ENCODE measurements around the gene SCGB1D1.

Gene SCGB1D1

DNA sequence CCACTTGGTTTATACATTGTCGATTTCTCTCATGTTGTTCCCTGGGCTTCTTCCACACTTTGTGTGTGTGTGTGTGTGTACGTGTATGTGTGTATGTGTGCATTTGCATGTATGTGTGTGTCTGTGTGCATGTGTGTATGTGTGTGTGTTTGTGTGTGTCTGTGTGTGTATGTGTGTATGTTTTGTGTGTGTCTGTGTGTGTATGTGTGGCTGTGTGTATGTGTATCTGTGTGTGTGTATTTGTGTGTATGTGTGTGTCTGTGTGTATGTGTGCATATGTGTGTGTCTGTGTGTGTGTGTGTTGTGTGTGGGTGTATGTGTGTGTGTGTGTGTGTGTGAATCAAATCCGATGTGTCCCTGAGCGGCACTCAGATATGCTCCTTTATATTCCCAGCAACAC, 47.5 kb downstream of the SCGB1D1 start:
- no peak for DNase-seq

DNA sequence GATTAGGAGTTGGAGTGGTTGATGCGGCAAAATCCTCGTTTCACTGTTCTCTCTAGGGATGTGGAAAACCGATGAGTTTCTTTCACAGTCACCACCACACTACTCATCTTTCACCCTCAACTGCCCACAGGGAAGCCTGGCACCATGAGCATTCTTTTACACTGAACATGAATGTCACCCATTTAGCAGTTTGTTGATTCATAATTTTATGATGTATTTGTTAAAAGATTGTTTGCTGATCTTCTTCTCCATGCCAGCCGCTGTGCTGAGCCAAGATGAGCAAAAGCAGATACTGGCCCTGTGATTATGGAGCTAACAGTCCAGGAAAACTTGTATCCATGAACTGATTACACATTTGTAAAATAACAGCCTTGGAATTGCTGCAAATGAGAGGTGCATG, 48.1 kb downstream of the SCGB1D1 start:
- no peak for DNase-seq

DNA sequence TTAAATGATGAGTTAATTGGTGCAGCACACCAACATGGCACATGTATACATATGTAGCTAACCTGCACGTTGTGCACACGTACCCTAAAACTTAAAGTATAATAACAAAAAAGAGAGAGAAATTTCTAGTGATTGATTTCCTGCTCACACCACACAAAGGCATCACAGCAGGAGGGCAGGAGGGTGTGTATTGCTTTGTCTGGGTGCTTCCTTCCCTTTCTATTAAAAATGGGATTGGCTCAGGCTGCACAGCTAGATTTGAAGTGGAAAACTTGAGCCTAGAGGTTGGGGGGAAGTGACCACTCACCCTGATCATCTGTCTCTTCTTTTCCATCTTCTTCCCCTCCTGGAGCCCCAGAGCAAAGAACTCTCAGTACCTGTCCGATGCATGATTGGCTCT, 51.1 kb downstream of the SCGB1D1 start:
- DNase-seq, result no peak

DNA sequence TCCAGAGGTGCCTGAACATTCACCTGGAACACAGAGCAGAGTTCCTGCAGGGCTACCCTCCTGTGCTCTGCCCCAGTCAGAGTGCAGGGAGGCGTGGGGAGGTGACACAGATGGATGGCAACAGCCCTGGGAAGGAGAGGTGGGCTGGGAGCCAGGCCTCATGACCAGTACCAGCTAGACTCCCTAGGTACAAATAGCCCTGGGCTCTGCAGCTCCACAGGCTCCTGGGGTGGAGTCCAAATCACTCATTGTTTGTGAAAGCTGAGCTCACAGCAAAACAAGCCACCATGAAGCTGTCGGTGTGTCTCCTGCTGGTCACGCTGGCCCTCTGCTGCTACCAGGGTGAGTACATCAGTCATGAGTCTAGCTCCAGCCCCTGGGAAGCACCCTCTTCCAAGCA, 52.0 kb downstream of the SCGB1D1 start, which contains the start of gene SCGB1D2:
SCGB1D2 (plus strand) TSS at position 219 of the 400 bp plus-strand sequence; CDS start at position 288, 69 bp downstream.
- DNase-seq, result no peak

Data from CD4-positive, alpha-beta T cell treated with Interleukin-15 for 1 hour (primary cell).